DMS114 treated with DMSO at 0.1 percent for 48 hours (cell line): ENCODE data around the gene DPP3.

Source experiments
- DNase-seq: peaks from one replicate; lab custom pipeline; 2025; ENCODE audit not compliant: unreplicated experiment; lab: John Stamatoyannopoulos, UW

Gene DPP3

GRCh38 chr11:66479394-66480116 lies 679 bp upstream of the DPP3 start:
- no peak for DNase-seq

- DNase-seq, result no peak
These were observed 4.7 kb downstream of the DPP3 start for GRCh38 chr11:66484806-66485380.

GRCh38 chr11:66488957-66489356 lies 8.7 kb downstream of the DPP3 start:
- no peak for DNase-seq

GRCh38 chr11:66489636-66490035 lies 9.4 kb downstream of the DPP3 start:
- DNase-seq, result no peak

GRCh38 chr11:66491315-66491935 lies 11.2 kb downstream of the DPP3 start:
- DNase-seq, result no peak

GRCh38 chr11:66492161-66492865 lies 12.1 kb downstream of the DPP3 start:
- no peak for DNase-seq

- no peak for DNase-seq
These were observed 12.9 kb downstream of the DPP3 start for GRCh38 chr11:66493130-66493529.

- no peak for DNase-seq
These were observed 14.2 kb downstream of the DPP3 start for GRCh38 chr11:66494458-66494857.

GRCh38 chr11:66494935-66495334 lies 14.7 kb downstream of the DPP3 start:
- no peak for DNase-seq

GRCh38 chr11:66495401-66495854 lies 15.2 kb downstream of the DPP3 start:
- no peak for DNase-seq

GRCh38 chr11:66497206-66497605 lies 17.0 kb downstream of the DPP3 start:
- no peak for DNase-seq

GRCh38 chr11:66498506-66498905 lies 18.3 kb downstream of the DPP3 start:
- no peak for DNase-seq

- DNase-seq, result no peak
These were observed 25.1 kb downstream of the DPP3 start for GRCh38 chr11:66505276-66505816.

GRCh38 chr11:66509131-66509561 lies 28.9 kb downstream of the DPP3 start:
- no peak for DNase-seq

- peak; percentile 81 for DNase-seq
These were observed 30.2 kb downstream of the DPP3 start, which contains the start of gene BBS1 for GRCh38 chr11:66510271-66510989. BBS1 (plus strand) TSS chr11:66510635; CDS start chr11:66510660, 25 bp downstream.

GRCh38 chr11:66510990-66511339 lies 30.7 kb downstream of the DPP3 start:
- DNase-seq, result no peak

- no peak for DNase-seq
These were observed 43.4 kb downstream of the DPP3 start for GRCh38 chr11:66523611-66524010.

- no peak for DNase-seq
These were observed 44.2 kb downstream of the DPP3 start for GRCh38 chr11:66524304-66525040.

GRCh38 chr11:66529069-66529468 lies 48.8 kb downstream of the DPP3 start:
- DNase-seq, result no peak

GRCh38 chr11:66529655-66530054 lies 49.4 kb downstream of the DPP3 start:
- no peak for DNase-seq
